Measurements from ENCODE around the gene KRT10. TPM values are rescaled to one million over a fixed set of nuclear protein-coding genes. Genes with fewer than 3 reads are reported as not detected.

Gene KRT10
- total RNA-seq, 1 donor from 2014 or later = 50.6 TPM

DNA sequence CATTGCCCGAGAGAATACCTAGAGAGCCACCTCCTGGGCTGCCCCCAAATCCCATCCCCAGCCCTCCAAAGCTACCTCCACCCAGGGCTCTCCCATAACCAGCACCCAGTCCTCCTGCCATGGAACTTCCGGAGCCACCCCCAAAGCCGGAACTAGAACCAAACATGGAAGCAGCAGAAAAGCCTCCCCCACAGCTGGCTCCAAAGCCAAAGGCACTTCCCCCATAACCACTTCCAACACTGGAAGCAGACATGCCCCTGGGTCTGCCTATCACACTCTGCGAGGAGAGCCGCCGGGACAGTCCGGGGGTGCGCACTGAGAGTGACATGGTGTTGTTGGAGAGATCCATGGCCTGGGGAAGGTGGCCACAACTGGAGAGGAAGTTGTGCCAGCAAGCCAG, 44.4 kb upstream of the KRT10 start, which contains the start of gene KRT12:
TSS of gene KRT12 (minus strand) at position 386 of the 400 bp plus-strand sequence. CDS start at position 349, 37 bp downstream.
- no peak for TF ChIP-seq EZH2 (IDR thresholded peaks at IDR 0.05; ENCODE audit: insufficient read depth, low read length)
- TF ChIP-seq, protein P1, sequence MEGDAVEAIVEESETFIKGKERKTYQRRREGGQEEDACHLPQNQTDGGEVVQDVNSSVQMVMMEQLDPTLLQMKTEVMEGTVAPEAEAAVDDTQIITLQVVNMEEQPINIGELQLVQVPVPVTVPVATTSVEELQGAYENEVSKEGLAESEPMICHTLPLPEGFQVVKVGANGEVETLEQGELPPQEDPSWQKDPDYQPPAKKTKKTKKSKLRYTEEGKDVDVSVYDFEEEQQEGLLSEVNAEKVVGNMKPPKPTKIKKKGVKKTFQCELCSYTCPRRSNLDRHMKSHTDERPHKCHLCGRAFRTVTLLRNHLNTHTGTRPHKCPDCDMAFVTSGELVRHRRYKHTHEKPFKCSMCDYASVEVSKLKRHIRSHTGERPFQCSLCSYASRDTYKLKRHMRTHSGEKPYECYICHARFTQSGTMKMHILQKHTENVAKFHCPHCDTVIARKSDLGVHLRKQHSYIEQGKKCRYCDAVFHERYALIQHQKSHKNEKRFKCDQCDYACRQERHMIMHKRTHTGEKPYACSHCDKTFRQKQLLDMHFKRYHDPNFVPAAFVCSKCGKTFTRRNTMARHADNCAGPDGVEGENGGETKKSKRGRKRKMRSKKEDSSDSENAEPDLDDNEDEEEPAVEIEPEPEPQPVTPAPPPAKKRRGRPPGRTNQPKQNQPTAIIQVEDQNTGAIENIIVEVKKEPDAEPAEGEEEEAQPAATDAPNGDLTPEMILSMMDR (IDR thresholded peaks at IDR 0.05; ENCODE audit: insufficient read depth, low read depth, low read length) = no peak
- H3K4me1 Mint-ChIP-seq (ENCODE audit: low read depth, unreplicated experiment) = peaks cover 3% of the 10 kb centered on the region

DNA sequence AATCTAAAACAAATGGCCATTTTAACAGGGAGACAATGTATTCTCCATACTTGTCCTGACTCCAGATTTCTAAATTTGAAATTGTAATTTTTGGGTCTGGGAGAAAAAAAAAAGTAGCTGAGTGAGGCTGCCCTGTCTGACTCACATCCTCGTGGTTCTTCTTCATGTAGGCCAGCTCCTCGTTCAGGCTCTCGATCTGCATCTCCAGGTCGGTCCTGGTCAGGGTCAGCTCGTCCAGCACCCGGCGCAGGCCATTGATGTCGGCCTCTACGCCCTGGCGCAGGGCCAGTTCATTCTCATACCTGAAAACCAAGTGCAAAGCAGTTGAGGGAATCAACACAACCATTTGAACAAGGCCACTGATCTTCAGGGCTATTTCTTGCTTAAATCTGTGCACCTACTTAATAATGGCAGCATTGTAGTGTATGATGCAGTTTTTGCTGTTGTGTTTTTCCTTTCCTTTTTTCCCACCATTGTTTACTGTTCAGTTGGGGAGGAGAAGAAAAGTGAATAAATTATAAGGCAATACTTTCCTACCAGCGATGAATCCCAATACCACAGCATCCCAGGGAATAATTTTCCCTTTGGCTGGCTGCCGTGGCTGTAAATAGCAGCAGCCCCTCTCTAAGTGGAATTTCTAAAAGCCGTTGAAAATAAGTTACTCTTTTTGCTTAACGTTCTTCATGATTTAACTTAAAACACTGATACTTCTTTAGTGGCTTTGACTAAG, 42.4 kb upstream of the KRT10 start:
- Histone ChIP-seq H3K27me3 (ENCODE audit: insufficient read depth, low read length) (no peaks in the 10 kb centered on the region), H3K36me3 (ENCODE audit: insufficient read depth, low read length) (no peaks in the 10 kb centered on the region), H3K79me2 (ENCODE audit: insufficient read depth, low read length) (no peaks in the 10 kb centered on the region), H3K4me1 (ENCODE audit: insufficient read depth, low read length) (no peaks in the 10 kb centered on the region), H3K9me3 (ENCODE audit: insufficient read depth, low read depth, low read length) (no peaks in the 10 kb centered on the region), H3K9ac (ENCODE audit: low read length) (no peak overlapping the region), H3K4me2 (ENCODE audit: low read length) (no peak overlapping the region), H4K20me1 (ENCODE audit: insufficient read depth, low read length) (no peaks in the 10 kb centered on the region), H3K27ac (ENCODE audit: low read depth, low read length) (no peak overlapping the region), H2AFZ (ENCODE audit: low read depth, low read length) (no peak overlapping the region), H3K4me3 (ENCODE audit: insufficient read depth, low read depth, low read length) (no peak overlapping the region)
- Mint-ChIP-seq H3K27me3 (ENCODE audit: low read depth, unreplicated experiment) (peaks cover 2% of the 10 kb centered on the region), H3K27ac (ENCODE audit: unreplicated experiment) (no peak overlapping the region), H3K4me1 (ENCODE audit: low read depth, unreplicated experiment) (peaks cover 3% of the 10 kb centered on the region), H3K9me3 (ENCODE audit: unreplicated experiment) (no peaks in the 10 kb centered on the region), H3K36me3 (ENCODE audit: low read depth, unreplicated experiment) (no peaks in the 10 kb centered on the region), H3K4me3 (ENCODE audit: unreplicated experiment) (no peak overlapping the region)
- no peak for DNase-seq (ENCODE audit: low read depth)
- TF ChIP-seq EZH2 (IDR thresholded peaks at IDR 0.05; ENCODE audit: insufficient read depth, low read length) = no peak
- TF ChIP-seq, protein P1 (IDR thresholded peaks at IDR 0.05; ENCODE audit: insufficient read depth, low read depth, low read length) = no peak
- FAIRE-seq = no peak

More for the DNA sequence above, 44.4 kb upstream of the KRT10 start, which contains the start of gene KRT12:
- no peak for FAIRE-seq
- Histone ChIP-seq H2AFZ (ENCODE audit: low read depth, low read length) (no peak within 1 kb of the TSS), H3K9ac (ENCODE audit: low read length) (no peak within 1 kb of the TSS), H3K36me3 (ENCODE audit: insufficient read depth, low read length) (no peaks in the 10 kb centered on the region), H3K4me2 (ENCODE audit: low read length) (no peak within 1 kb of the TSS), H3K27me3 (ENCODE audit: insufficient read depth, low read length) (no peaks in the 10 kb centered on the region), H4K20me1 (ENCODE audit: insufficient read depth, low read length) (no peaks in the 10 kb centered on the region), H3K79me2 (ENCODE audit: insufficient read depth, low read length) (no peaks in the 10 kb centered on the region), H3K4me3 (ENCODE audit: insufficient read depth, low read depth, low read length) (no peak within 1 kb of the TSS), H3K4me1 (ENCODE audit: insufficient read depth, low read length) (no peaks in the 10 kb centered on the region), H3K27ac (ENCODE audit: low read depth, low read length) (no peak within 1 kb of the TSS), H3K9me3 (ENCODE audit: insufficient read depth, low read depth, low read length) (no peaks in the 10 kb centered on the region)
- Mint-ChIP-seq H3K27me3 (ENCODE audit: low read depth, unreplicated experiment) (peaks cover 2% of the 10 kb centered on the region), H3K9me3 (ENCODE audit: unreplicated experiment) (no peaks in the 10 kb centered on the region), H3K27ac (ENCODE audit: unreplicated experiment) (no peak within 1 kb of the TSS), H3K4me3 (ENCODE audit: unreplicated experiment) (no peak within 1 kb of the TSS), H3K36me3 (ENCODE audit: low read depth, unreplicated experiment) (no peaks in the 10 kb centered on the region)
- DNase-seq (ENCODE audit: low read depth) = no peak
